HG03103 (cell line): ENCODE measurements around the gene MYOZ2.
"Not testable (repeated sequence)": the region's sequence is repeated elsewhere in the genome, so short reads cannot be mapped to it uniquely, and the experiment has no call there.

Experiments used
- ATAC-seq: cut with Tn5 transposase; IDR thresholded peaks from one replicate; pipeline ENCODE4 v1.9.1; 2021; ENCODE audit warnings: low read depth; ENCODE audit not compliant: unreplicated experiment

The MYOZ2 gene

GRCh38 chr4:119125931-119126330 lies 9.7 kb upstream of the MYOZ2 start:
- no peak for ATAC-seq

DNA sequence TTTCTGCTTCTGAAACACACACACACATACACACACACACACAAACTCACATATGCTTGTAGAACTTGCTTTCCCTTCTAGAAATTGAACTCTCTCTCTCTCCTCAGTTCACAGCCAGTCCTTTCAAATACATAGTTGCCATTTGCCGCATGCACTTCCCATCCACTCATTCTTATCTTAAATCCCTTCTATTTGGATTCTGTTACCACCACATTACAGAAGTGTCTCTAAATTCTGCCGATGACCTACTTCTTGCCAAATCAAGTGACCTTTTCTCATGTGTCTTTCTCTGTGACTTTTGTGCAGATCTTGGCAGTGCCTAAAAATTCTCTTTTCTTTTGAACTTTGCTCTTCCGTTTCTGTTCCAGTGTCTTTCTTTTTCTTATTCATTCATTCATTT lies 7.5 kb upstream of the MYOZ2 start:
- ATAC-seq = no peak

DNA sequence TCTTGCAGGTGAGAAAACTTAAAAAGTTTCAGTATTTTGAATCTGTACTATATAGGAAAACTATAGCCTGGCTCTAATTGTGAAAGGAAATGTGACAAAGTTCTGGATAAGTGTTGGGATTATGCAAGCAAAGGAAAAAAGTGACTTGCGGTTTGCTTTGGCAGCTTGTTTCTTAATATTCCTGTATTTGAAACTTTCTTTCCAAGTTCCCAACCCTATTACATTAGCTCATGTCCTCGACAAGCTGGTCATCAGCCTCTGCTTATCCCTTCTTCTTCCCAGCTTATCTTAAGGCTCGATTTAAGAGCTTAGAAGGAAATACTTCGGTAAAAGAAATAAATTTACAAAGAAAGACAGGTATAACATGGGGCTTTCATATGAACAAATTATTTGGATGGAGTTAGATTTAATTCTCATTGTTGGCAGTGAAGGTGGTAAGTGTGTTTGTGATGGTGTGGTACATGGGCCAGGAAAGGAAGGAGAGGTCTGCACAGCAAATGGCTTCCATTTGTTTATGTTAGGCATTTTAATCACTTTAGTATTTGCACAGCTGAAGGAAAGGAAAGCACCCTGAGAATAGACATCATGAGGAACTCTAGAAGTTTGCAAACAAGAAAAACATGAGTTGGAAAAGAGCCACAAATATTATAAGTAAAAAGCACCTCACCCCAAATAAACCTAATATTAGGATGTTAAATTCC lies 5.1 kb upstream of the MYOZ2 start:
- no peak for ATAC-seq

- no peak for ATAC-seq
These were observed 4.5 kb upstream of the MYOZ2 start for GRCh38 chr4:119131164-119131563.

GRCh38 chr4:119132306-119132705 lies 3.3 kb upstream of the MYOZ2 start:
- ATAC-seq = no peak

DNA sequence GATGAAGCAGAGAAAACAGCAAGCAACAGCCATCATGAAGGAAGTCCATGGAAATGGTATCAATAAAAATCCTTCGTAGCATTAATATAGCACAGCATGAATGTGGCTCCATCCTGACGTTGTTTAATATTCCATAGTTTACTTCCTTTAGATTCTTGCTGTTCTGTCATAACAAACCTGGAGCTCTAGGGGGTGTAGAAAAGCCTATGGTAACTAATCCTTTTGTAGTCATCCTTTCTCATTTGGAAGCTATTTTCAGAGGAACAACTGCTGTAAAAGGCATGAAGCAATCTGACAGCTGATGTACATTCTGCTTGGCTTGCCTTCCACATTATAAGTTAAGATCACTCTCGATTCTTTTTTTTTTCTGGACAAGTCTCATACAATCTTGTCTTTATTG lies 914 bp downstream of the MYOZ2 start:
- ATAC-seq = no peak

DNA sequence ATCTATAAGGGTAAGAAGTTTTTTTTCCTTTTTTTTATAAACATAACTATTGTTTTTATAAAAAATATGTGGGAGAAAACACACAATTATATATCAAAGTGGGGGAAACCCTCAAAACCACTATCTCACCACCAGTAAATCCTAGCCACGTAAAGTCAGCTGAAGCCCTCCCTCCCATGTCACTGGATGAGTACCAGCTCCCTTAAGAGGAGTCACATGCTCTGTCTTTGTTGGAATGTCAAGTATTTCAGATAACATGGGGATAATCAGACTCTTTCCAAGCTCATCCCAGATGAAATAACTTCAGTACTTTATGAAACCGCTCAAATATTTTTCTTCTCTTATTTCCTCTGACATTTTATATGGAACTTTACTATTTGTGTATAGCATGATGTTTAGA lies 2.4 kb downstream of the MYOZ2 start:
- ATAC-seq = no peak

DNA sequence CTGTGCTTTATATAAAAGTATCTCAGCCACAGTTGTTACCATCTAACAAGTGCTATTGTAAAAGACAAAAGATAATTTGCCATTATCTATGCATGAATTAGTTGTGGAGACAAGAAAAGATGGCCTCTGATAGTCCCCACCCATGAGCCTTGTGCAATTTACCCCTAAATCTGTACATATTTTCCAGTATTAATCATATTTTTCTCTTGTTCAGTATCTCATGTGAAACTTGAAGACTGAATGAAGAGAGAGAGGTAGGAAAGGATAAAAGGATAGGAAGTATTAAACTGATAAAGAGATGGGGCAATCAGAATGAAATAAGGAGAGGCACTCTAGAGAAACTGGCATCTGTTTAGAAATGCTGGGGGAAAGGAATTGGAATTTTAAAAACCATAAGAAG lies 3.7 kb downstream of the MYOZ2 start:
- ATAC-seq = no peak

- no peak for ATAC-seq
These were observed 4.2 kb downstream of the MYOZ2 start for GRCh38 chr4:119139822-119140252.

GRCh38 chr4:119141283-119141682 lies 5.7 kb downstream of the MYOZ2 start:
- ATAC-seq = not testable (repeated sequence)

- no peak for ATAC-seq
These were observed 7.2 kb downstream of the MYOZ2 start for GRCh38 chr4:119142833-119143232.

GRCh38 chr4:119143341-119143740 lies 7.7 kb downstream of the MYOZ2 start:
- not testable (repeated sequence) for ATAC-seq

DNA sequence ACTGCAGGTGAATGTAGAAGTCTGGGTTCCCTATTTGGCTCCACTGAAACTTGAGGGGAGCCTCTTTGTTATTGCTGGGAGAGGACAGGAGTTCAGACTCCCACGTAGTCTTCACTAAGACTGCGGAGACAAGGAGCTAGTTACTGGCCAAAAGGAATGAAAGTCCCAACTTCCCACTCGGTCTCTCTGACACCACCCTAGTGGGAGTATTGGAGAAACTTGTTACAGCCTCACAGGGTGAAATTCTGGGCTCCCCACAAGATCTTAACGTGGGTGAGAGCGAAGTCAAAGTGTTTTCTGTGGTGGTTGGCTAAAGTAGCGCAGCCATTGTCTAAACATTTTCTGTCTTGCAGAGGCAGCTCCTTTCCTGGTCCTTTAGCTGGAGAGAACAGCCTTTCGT lies 13.5 kb downstream of the MYOZ2 start:
- ATAC-seq = no peak

DNA sequence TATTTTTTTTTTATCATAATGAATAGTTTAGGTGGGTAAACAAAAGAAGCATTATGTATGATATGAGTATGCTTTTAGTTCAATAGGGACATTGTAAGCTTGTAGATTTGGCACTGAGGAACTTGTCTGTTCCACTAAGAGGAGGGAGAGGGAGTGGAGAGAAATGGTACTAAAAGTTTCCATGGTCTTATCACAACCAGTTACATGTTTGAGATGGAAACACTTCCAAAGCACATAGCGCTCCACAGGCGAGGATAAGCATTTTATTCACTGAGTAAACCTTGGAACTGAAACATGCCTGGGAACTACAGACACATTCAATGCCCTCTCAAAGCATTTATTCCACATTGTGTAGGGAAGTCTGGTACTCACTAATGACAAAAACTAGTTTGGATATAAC lies 15.5 kb downstream of the MYOZ2 start:
- ATAC-seq = no peak

DNA sequence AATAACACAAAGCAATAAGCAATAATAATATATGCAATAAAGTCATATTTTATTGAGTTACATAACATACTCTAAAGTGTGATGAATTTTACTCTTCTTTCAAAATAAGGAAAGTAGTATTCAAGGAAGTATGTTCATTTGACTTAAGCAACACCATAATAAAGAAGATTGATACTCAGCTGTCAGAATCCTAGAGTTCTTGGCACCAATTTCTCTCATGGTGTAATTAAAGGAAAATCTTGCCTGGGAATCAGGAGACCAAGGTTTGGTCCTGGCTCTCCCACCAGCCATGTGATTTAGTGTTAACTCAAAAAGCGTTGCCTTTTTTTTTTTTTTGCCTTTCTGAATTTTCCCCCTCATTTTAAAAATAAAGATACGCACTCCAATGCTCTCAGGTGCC lies 17.1 kb downstream of the MYOZ2 start:
- no peak for ATAC-seq

GRCh38 chr4:119162174-119162573 lies 26.5 kb downstream of the MYOZ2 start:
- ATAC-seq = no peak

GRCh38 chr4:119165767-119166166 lies 30.1 kb downstream of the MYOZ2 start:
- no peak for ATAC-seq

DNA sequence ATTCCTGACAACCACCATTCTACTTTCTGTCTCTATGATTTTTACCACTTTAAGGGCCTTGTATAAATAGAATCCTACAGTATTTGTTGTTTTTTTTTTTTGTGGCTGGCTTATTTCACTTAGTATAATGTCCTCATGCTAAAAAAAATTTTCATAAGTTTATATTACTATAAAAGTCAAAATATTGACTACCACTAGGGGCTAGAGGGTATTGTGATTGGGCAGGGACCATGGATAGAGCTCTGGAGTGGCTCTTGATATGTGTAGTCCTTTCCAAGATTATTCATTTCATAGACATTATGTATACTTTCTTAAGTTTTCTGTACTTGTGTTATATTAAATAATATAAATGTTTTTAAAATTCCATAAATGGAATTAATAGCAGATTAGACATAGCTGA lies 34.6 kb downstream of the MYOZ2 start:
- no peak for ATAC-seq

GRCh38 chr4:119172223-119172622 lies 36.6 kb downstream of the MYOZ2 start:
- no peak for ATAC-seq

DNA sequence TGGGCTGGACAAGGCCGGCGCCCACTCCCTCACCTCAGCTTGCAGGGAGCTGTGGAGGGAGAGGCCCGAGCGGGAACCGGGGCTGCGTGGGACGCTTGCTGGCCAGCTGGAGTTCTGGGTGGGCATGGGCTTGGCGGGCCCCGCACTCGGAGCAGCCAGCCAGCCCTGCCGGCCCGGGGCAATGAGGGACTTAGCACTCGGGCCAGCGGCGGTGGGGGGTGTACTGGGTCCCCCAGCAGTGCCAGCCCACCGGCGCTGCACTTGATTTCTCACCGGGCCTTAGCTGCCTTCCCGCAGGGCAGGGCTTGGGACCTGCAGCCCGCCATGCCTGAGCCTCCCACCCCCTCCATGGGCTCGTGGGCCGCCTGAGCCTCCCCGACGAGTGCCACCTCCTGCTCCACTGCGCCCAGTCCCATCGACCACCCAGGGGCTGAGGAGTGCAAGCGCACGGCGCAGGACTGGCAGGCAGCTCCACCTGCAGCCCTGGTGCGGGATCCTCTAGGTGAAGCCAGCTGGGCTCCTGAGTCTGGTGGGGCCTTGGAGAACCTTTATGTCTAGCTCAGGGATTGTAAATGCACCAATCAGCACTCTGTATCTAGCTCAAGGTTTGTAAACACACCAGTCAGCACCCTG lies 38.2 kb downstream of the MYOZ2 start:
- not testable (repeated sequence) for ATAC-seq

GRCh38 chr4:119179011-119179410 lies 43.4 kb downstream of the MYOZ2 start:
- ATAC-seq = no peak

DNA sequence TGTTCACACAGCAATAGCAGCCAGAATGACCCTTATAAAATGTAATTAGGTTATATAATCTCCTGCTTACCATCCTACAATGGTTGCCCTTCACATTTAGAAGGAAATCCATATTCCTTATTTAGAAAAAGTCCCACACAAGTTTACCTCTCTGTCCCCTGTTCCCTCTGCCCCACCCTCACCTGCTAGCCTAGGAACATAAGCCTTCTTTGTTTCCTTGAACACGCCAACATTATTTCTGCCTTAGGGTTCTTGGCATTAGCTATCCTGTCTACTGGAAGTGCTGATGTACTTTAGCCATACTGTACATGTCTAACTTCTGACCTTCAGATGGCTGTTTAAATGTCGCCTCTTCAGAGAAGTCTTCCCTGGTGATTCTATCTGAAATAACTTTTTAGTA lies 48.5 kb downstream of the MYOZ2 start:
- no peak for ATAC-seq
